Astrocyte (in vitro differentiated cells and primary cell): ENCODE measurements around the gene HYI. TPM values are rescaled to one million over a fixed set of nuclear protein-coding genes. Genes with fewer than 3 reads are reported as not detected.

ENCODE experiments used
- DNase-seq: peaks from one replicate; pipeline ENCODE4 v3.0.0-alpha.2; 2010; ENCODE audit warnings: low read depth
- FAIRE-seq: peaks from 2 replicates; lab custom pipeline; 2011; peaks lifted over from hg19 to GRCh38; lab: Jason Lieb, UNC
- H2AFZ ChIP-seq: 2 replicates; pipeline ENCODE4 v1.6.0; 2012; ENCODE audit warnings: low read depth, low read length, inconsistent platforms
- H3K27ac ChIP-seq: 2 replicates; pipeline ENCODE4 v1.5.1; 2011; ENCODE audit warnings: low read depth, low read length, inconsistent platforms
- H3K27me3 ChIP-seq: 2 replicates; pipeline ENCODE4 v1.6.0; 2011; ENCODE audit warnings: low read length, inconsistent platforms; ENCODE audit not compliant: insufficient read depth
- H3K36me3 ChIP-seq: 2 replicates; pipeline ENCODE4 v1.5.1; 2011; ENCODE audit warnings: low read length, inconsistent platforms; ENCODE audit not compliant: insufficient read depth
- H3K4me1 ChIP-seq: 2 replicates; pipeline ENCODE4 v1.5.1; 2011; ENCODE audit warnings: low read length, inconsistent platforms; ENCODE audit not compliant: insufficient read depth
- H3K4me2 ChIP-seq: 2 replicates; pipeline ENCODE4 v1.6.0; 2012; ENCODE audit warnings: low read length, inconsistent platforms
- H3K4me3 ChIP-seq: 2 replicates; pipeline ENCODE4 v1.5.1; 2011; ENCODE audit warnings: low read depth, mild to moderate bottlenecking, low read length, inconsistent platforms; ENCODE audit not compliant: insufficient read depth
- H3K79me2 ChIP-seq: 2 replicates; pipeline ENCODE4 v1.6.0; 2012; ENCODE audit warnings: mild to moderate bottlenecking, low read length, inconsistent platforms; ENCODE audit not compliant: insufficient read depth
- H3K9ac ChIP-seq: 2 replicates; pipeline ENCODE4 v1.6.0; 2012; ENCODE audit warnings: mild to moderate bottlenecking, low read length, inconsistent platforms
- H3K9me3 ChIP-seq: 2 replicates; pipeline ENCODE4 v1.5.1; 2012; ENCODE audit warnings: low read depth, mild to moderate bottlenecking, low read length, inconsistent platforms; ENCODE audit not compliant: insufficient read depth
- H4K20me1 ChIP-seq: 2 replicates; pipeline ENCODE4 v1.6.0; 2012; ENCODE audit warnings: low read length, inconsistent platforms; ENCODE audit not compliant: insufficient read depth
- H3K27ac Mint-ChIP-seq: one replicate; pipeline ENCODE4 v1.8.0; 2021; ENCODE audit warnings: mild to moderate bottlenecking, mixed read lengths; ENCODE audit not compliant: unreplicated experiment
- H3K27me3 Mint-ChIP-seq: one replicate; pipeline ENCODE4 v1.8.0; 2021; ENCODE audit warnings: low read depth, mixed read lengths; ENCODE audit not compliant: unreplicated experiment
- H3K36me3 Mint-ChIP-seq: one replicate; pipeline ENCODE4 v1.8.0; 2021; ENCODE audit warnings: low read depth, mixed read lengths; ENCODE audit not compliant: unreplicated experiment
- H3K4me1 Mint-ChIP-seq: one replicate; pipeline ENCODE4 v1.8.0; 2021; ENCODE audit warnings: low read depth, mixed read lengths; ENCODE audit not compliant: unreplicated experiment
- H3K4me3 Mint-ChIP-seq: one replicate; pipeline ENCODE4 v1.8.0; 2021; ENCODE audit warnings: mild to moderate bottlenecking, moderate library complexity, mixed read lengths; ENCODE audit not compliant: unreplicated experiment
- H3K9me3 Mint-ChIP-seq: one replicate; pipeline ENCODE4 v1.8.0; 2021; ENCODE audit warnings: mild to moderate bottlenecking, mixed read lengths; ENCODE audit not compliant: unreplicated experiment
- CTCF ChIP-seq: IDR thresholded peaks from 2 replicates; pipeline ENCODE4 v1.5.1; 2011; ENCODE audit warnings: low read depth, mild to moderate bottlenecking, inconsistent platforms, low read length, moderate library complexity; ENCODE audit not compliant: insufficient read depth
- EZH2 ChIP-seq: IDR thresholded peaks from 2 replicates; pipeline ENCODE4 v1.6.1; 2012; ENCODE audit warnings: mild to moderate bottlenecking, low read length, inconsistent platforms; ENCODE audit not compliant: insufficient read depth
- total RNA-seq: library from RNA; stranded (reverse); gene quantifications from 2 replicates; pipeline ENCODE4 v1.2.1, GENCODE V29; 2021

HYI gene
- total RNA-seq, 1 donor from 2014 or later, result 31.0 TPM

- H3K4me1 Mint-ChIP-seq, result peaks cover 24% of the 10 kb centered on the region
- no peak overlapping the region for H3K4me3 ChIP-seq
- no peak overlapping the region for H3K4me2 ChIP-seq
- H4K20me1 ChIP-seq, result no peaks in the 10 kb centered on the region
- H3K27ac ChIP-seq, result no peak overlapping the region
- H3K27ac Mint-ChIP-seq, result no peak overlapping the region
- FAIRE-seq (no peak), DNase-seq (no peak)
- H2AFZ ChIP-seq, result no peak overlapping the region
- H3K27me3 Mint-ChIP-seq, result no peaks in the 10 kb centered on the region
- H3K4me3 Mint-ChIP-seq, result no peak overlapping the region
- H3K9ac ChIP-seq, result no peak overlapping the region
- no peaks in the 10 kb centered on the region for H3K9me3 ChIP-seq
- H3K79me2 ChIP-seq, result no peaks in the 10 kb centered on the region
- H3K9me3 Mint-ChIP-seq, result no peaks in the 10 kb centered on the region
- peaks cover 17% of the 10 kb centered on the region for H3K36me3 ChIP-seq
- TF ChIP-seq CTCF, result no peak
- TF ChIP-seq EZH2, result no peak
- peaks cover 39% of the 10 kb centered on the region for H3K36me3 Mint-ChIP-seq
- no peaks in the 10 kb centered on the region for H3K4me1 ChIP-seq
- H3K27me3 ChIP-seq, result no peaks in the 10 kb centered on the region
Observed at GRCh38 chr1:43439781-43440180, 13.9 kb downstream of the HYI start.

- Mint-ChIP-seq H3K4me3 (no peak overlapping the region), H3K27ac (no peak overlapping the region), H3K27me3 (no peaks in the 10 kb centered on the region), H3K4me1 (peaks cover 19% of the 10 kb centered on the region), H3K36me3 (peaks cover 38% of the 10 kb centered on the region), H3K9me3 (no peaks in the 10 kb centered on the region)
- FAIRE-seq (no peak), DNase-seq (no peak)
- Histone ChIP-seq H3K9ac (no peak overlapping the region), H2AFZ (no peak overlapping the region), H3K4me3 (no peak overlapping the region), H3K27ac (no peak overlapping the region), H3K36me3 (peaks cover 15% of the 10 kb centered on the region), H3K9me3 (no peaks in the 10 kb centered on the region), H3K79me2 (no peaks in the 10 kb centered on the region), H4K20me1 (no peaks in the 10 kb centered on the region), H3K4me1 (no peaks in the 10 kb centered on the region), H3K27me3 (no peaks in the 10 kb centered on the region), H3K4me2 (no peak overlapping the region)
- TF ChIP-seq EZH2, result no peak
- TF ChIP-seq CTCF, result no peak
Observed at GRCh38 chr1:43438953-43439581, 14.7 kb downstream of the HYI start.

- DNase-seq (no peak), FAIRE-seq (no peak)
- H4K20me1 ChIP-seq, result no peaks in the 10 kb centered on the region
- no peaks in the 10 kb centered on the region for H3K27me3 ChIP-seq
- Mint-ChIP-seq H3K4me1 (peaks cover 19% of the 10 kb centered on the region), H3K36me3 (peaks cover 36% of the 10 kb centered on the region), H3K27me3 (no peaks in the 10 kb centered on the region), H3K9me3 (no peaks in the 10 kb centered on the region), H3K27ac (no peak overlapping the region), H3K4me3 (no peak overlapping the region)
- no peaks in the 10 kb centered on the region for H3K4me1 ChIP-seq
- H3K9ac ChIP-seq, result no peak overlapping the region
- H2AFZ ChIP-seq, result no peak overlapping the region
- no peak overlapping the region for H3K4me3 ChIP-seq
- H3K79me2 ChIP-seq, result no peaks in the 10 kb centered on the region
- no peak overlapping the region for H3K27ac ChIP-seq
- peaks cover 15% of the 10 kb centered on the region for H3K36me3 ChIP-seq
- no peak overlapping the region for H3K4me2 ChIP-seq
- no peaks in the 10 kb centered on the region for H3K9me3 ChIP-seq
- no peak for TF ChIP-seq EZH2
- TF ChIP-seq CTCF, result no peak
Observed at GRCh38 chr1:43438576-43438952, 15.2 kb downstream of the HYI start.
